Stomach (tissue), 4 donors: ENCODE measurements around the gene WNT6.

ENCODE experiments used
- EP300 ChIP-seq: sonication (generic); formaldehyde crosslinking; IDR thresholded peaks from one replicate; pipeline ENCODE4 v1.6.1; 2017; ENCODE audit warnings: antibody characterized with exemption
- POLR2A ChIP-seq, 4 donors: fragments of 450-650 bp; IDR thresholded peaks; one replicate each; pipeline ENCODE4 v1.6.1; 2016; ENCODE audit warnings: antibody characterized with exemption in 4 of 4, control low read depth in 2 of 4, mild to moderate bottlenecking in 1 of 4, moderate library complexity in 1 of 4
- POLR2AphosphoS5 ChIP-seq, 3 donors: sonication (generic); formaldehyde crosslinking; IDR thresholded peaks; one replicate each; pipeline ENCODE4 v1.6.1; 2016; ENCODE audit warnings: antibody characterized with exemption in 3 of 3
- TF ChIP-seq, protein P1 (sequence below), 7 experiments: fragments of 450-650 bp in 4 of 7; fragments of 200-600 bp in 3 of 7; sonication (generic) in 3 of 7; IDR thresholded peaks; one replicate each; pipeline ENCODE4 v1.5.1; 2016 to 2019; ENCODE audit warnings: antibody characterized with exemption in 7 of 7, control low read depth in 2 of 7, mild to moderate bottlenecking in 1 of 7

- TF ChIP-seq POLR2AphosphoS5 (IDR thresholded peaks at IDR 0.05) (no peak), EP300 (no peak), POLR2A (IDR thresholded peaks at IDR 0.05) (no peak)
- TF ChIP-seq, protein P1, sequence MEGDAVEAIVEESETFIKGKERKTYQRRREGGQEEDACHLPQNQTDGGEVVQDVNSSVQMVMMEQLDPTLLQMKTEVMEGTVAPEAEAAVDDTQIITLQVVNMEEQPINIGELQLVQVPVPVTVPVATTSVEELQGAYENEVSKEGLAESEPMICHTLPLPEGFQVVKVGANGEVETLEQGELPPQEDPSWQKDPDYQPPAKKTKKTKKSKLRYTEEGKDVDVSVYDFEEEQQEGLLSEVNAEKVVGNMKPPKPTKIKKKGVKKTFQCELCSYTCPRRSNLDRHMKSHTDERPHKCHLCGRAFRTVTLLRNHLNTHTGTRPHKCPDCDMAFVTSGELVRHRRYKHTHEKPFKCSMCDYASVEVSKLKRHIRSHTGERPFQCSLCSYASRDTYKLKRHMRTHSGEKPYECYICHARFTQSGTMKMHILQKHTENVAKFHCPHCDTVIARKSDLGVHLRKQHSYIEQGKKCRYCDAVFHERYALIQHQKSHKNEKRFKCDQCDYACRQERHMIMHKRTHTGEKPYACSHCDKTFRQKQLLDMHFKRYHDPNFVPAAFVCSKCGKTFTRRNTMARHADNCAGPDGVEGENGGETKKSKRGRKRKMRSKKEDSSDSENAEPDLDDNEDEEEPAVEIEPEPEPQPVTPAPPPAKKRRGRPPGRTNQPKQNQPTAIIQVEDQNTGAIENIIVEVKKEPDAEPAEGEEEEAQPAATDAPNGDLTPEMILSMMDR (IDR thresholded peaks at IDR 0.05) = no peak
Measured at GRCh38 chr2:218889937-218890336, 30.3 kb downstream of the WNT6 start.
